Skeletal muscle tissue (tissue), 4 donors: Measurements from ENCODE around the gene COL1A1. TPM values are rescaled to one million over a fixed set of nuclear protein-coding genes. Genes with fewer than 3 reads are reported as not detected.
A peak's percentile ranks its signal among the peaks of the same experiment; 100 is the strongest.

Experiments
- H3K27ac ChIP-seq: one replicate; pipeline ENCODE4 v1.7.0; 2013; ENCODE audit warnings: mild to moderate bottlenecking, low read depth, low read length, inconsistent platforms
- H3K27me3 ChIP-seq, 3 donors: one replicate each; pipeline ENCODE4 v1.7.0; 2013; ENCODE audit warnings: low read length in 3 of 3; ENCODE audit not compliant: control insufficient read depth in 3 of 3, insufficient read depth in 3 of 3
- H3K36me3 ChIP-seq, 3 donors: one replicate each; pipeline ENCODE4 v1.7.0; 2013; ENCODE audit warnings: low read length in 3 of 3; ENCODE audit not compliant: control insufficient read depth in 3 of 3, insufficient read depth in 3 of 3
- H3K4me1 ChIP-seq, 3 donors: one replicate each; pipeline ENCODE4 v1.7.0; 2013; ENCODE audit warnings: low read length in 3 of 3, mild to moderate bottlenecking in 3 of 3; ENCODE audit not compliant: control insufficient read depth in 3 of 3, insufficient read depth in 3 of 3
- H3K4me3 ChIP-seq, 3 donors: one replicate each; pipeline ENCODE4 v1.7.0; 2013; ENCODE audit warnings: low read length in 3 of 3
- H3K9ac ChIP-seq, 3 donors: one replicate each; pipeline ENCODE4 v1.7.0; 2013; ENCODE audit warnings: low read length in 3 of 3, mild to moderate bottlenecking in 3 of 3, moderate library complexity in 2 of 3, low read depth in 1 of 3
- H3K9me3 ChIP-seq, 3 donors: one replicate each; pipeline ENCODE4 v1.7.0; 2013; ENCODE audit warnings: low read length in 3 of 3; ENCODE audit not compliant: control insufficient read depth in 3 of 3
- total RNA-seq: library from RNA; depleted of rRNA; stranded (reverse); fragments of >200 nt; gene quantifications from one replicate; pipeline ENCODE4 v1.2.3, GENCODE V29; 2014
- donor health status: Osteomylitis.

The COL1A1 gene
- total RNA-seq, 1 donor from 2014 or later: 3,450 TPM

GRCh38 chr17:50214976-50215760, 13.7 kb upstream of the COL1A1 start:
- Histone ChIP-seq H3K27me3 (peaks cover 0 to 13% (median 8%) of the 10 kb centered on the region in 3 donors), H3K9me3 (no peaks in the 10 kb centered on the region), H3K4me1 (peaks cover 19 to 26% (median 20%) of the 10 kb centered on the region in 3 donors), H3K36me3 (no peaks in the 10 kb centered on the region), H3K4me3 (no peak overlapping the region), H3K9ac (no peak overlapping the region), H3K27ac (peak overlapping the region; percentile 30)

GRCh38 chr17:50213026-50214022, 11.9 kb upstream of the COL1A1 start:
- no peak overlapping the region for H3K4me3 ChIP-seq
- H3K4me1 ChIP-seq: peaks cover 21 to 25% (median 23%) of the 10 kb centered on the region in 3 donors
- H3K9ac ChIP-seq: no peak overlapping the region
- peaks cover 0 to 30% (median 21%) of the 10 kb centered on the region in 3 donors for H3K27me3 ChIP-seq
- no peak overlapping the region for H3K27ac ChIP-seq
- H3K9me3 ChIP-seq: no peaks in the 10 kb centered on the region
- no peaks in the 10 kb centered on the region for H3K36me3 ChIP-seq

- no peak overlapping the region for H3K9ac ChIP-seq
- H3K27me3 ChIP-seq: peaks cover 10 to 40% (median 31%) of the 10 kb centered on the region in 3 donors
- H3K9me3 ChIP-seq: no peaks in the 10 kb centered on the region
- peak overlapping the region; percentile 92 for H3K27ac ChIP-seq
- no peak overlapping the region for H3K4me3 ChIP-seq
- H3K4me1 ChIP-seq: peaks cover 23 to 28% (median 25%) of the 10 kb centered on the region in 3 donors
- no peaks in the 10 kb centered on the region for H3K36me3 ChIP-seq
Measured at GRCh38 chr17:50212121-50212843, 10.9 kb upstream of the COL1A1 start.

DNA sequence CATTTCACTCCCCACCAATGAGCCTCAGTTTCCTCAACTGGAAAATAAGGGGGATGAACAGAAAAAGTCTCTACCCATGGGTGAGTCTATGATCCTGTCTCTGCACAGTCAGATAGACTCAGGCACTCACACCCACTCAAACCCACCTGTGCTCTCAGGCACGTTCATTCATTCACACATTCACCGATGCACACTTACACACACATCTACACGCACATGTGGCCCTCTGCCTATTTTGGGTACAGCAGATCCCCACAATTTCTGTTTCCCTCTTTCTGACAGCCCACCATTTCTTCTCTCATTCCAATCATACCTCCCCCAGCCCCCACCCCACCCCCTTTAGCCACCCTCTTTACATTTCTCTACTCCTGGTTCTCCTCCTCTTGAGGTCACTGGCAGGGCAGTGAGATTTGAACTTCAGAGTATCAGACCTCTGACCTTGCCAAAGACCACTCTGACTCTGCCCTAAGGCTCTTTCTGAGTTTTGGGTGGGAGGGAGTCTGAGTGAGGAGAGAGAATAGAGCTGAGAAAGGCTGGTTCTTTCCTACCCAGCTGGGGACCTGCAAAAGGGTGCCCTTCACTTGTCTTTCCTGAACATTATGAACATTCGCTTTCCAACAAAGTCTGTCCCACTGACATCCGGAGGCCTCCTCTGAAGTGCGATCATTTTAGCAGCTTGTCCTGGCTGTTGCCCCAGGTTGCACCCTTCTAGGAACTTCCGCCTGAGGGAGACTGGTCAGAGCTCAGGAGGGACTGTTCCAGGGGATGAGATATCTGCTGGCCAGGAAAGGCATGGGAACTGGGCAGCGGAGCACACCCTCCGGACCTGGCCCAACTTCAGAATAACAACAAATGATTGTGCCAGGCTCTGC, 10.1 kb upstream of the COL1A1 start:
- peaks cover 10 to 41% (median 32%) of the 10 kb centered on the region in 3 donors for H3K27me3 ChIP-seq
- H3K9me3 ChIP-seq: no peaks in the 10 kb centered on the region
- H3K4me3 ChIP-seq: no peak overlapping the region
- no peaks in the 10 kb centered on the region for H3K36me3 ChIP-seq
- H3K4me1 ChIP-seq: peaks cover 23 to 28% (median 25%) of the 10 kb centered on the region in 3 donors
- peak overlapping the region; percentile 92 for H3K27ac ChIP-seq
- H3K9ac ChIP-seq: no peak overlapping the region

- Histone ChIP-seq H3K27me3 (peaks cover 11 to 46% (median 34%) of the 10 kb centered on the region in 3 donors), H3K9me3 (no peaks in the 10 kb centered on the region), H3K9ac (peak overlapping the region; percentile 57 to 65 (median 65)), H3K27ac (peak overlapping the region; percentile 92), H3K36me3 (no peaks in the 10 kb centered on the region), H3K4me1 (peaks cover 25 to 33% (median 28%) of the 10 kb centered on the region in 3 donors), H3K4me3 (peak overlapping the region in 1 of 3 donors; percentile 29)
Measured at GRCh38 chr17:50210240-50211225, 9.1 kb upstream of the COL1A1 start.

- H3K4me1 ChIP-seq: peaks cover 29 to 39% (median 32%) of the 10 kb centered on the region in 3 donors
- H3K36me3 ChIP-seq: no peaks in the 10 kb centered on the region
- peak overlapping the region in 1 of 3 donors; percentile 22 for H3K4me3 ChIP-seq
- H3K27me3 ChIP-seq: peaks cover 14 to 50% (median 38%) of the 10 kb centered on the region in 3 donors
- H3K27ac ChIP-seq: peak overlapping the region; percentile 92
- H3K9me3 ChIP-seq: no peaks in the 10 kb centered on the region
- H3K9ac ChIP-seq: peak overlapping the region; percentile 57 to 65 (median 65)
Measured at GRCh38 chr17:50209472-50210239, 8.2 kb upstream of the COL1A1 start.

- H3K36me3 ChIP-seq: no peaks in the 10 kb centered on the region
- peak overlapping the region; percentile 92 for H3K27ac ChIP-seq
- H3K27me3 ChIP-seq: peaks cover 14 to 50% (median 41%) of the 10 kb centered on the region in 3 donors
- peak overlapping the region in 1 of 3 donors; percentile 25 for H3K9ac ChIP-seq
- H3K4me3 ChIP-seq: no peak overlapping the region
- H3K9me3 ChIP-seq: no peaks in the 10 kb centered on the region
- H3K4me1 ChIP-seq: peaks cover 25 to 39% (median 35%) of the 10 kb centered on the region in 3 donors
Measured at GRCh38 chr17:50209133-50209471, 7.7 kb upstream of the COL1A1 start.
